T-helper 2 cell treated with Interferon-gamma antibody and Interleukin-4, amounts not matched to agents 5 μg/mL and 100 μg/mL, for 36 hours (primary cell): ENCODE results near the gene ANGEL2.

Experiments
- DNase-seq: peaks from one replicate; pipeline ENCODE4 v3.0.0; 2021; ENCODE audit warnings: low spot score
- H3K27ac Mint-ChIP-seq: one replicate; pipeline ENCODE4 v1.8.0; 2021; ENCODE audit warnings: mild to moderate bottlenecking, mixed read lengths
- H3K27me3 Mint-ChIP-seq: one replicate; pipeline ENCODE4 v1.8.0; 2021; ENCODE audit warnings: low read depth, mixed read lengths
- H3K36me3 Mint-ChIP-seq: one replicate; pipeline ENCODE4 v1.8.0; 2021; ENCODE audit warnings: low read depth, mixed read lengths
- H3K4me1 Mint-ChIP-seq: one replicate; pipeline ENCODE4 v1.8.0; 2021; ENCODE audit warnings: low read depth, mixed read lengths
- H3K4me3 Mint-ChIP-seq: one replicate; pipeline ENCODE4 v1.8.0; 2022; ENCODE audit warnings: mild to moderate bottlenecking, moderate library complexity, mixed read lengths
- H3K9me3 Mint-ChIP-seq: one replicate; pipeline ENCODE4 v1.8.0; 2021; ENCODE audit warnings: mixed read lengths

ANGEL2 gene

GRCh38 chr1:212990276-212990675 is 25.4 kb downstream of the ANGEL2 start:
- H3K36me3 Mint-ChIP-seq, result peaks cover 18% of the 10 kb centered on the region
- no peaks in the 10 kb centered on the region for H3K27me3 Mint-ChIP-seq
- H3K4me3 Mint-ChIP-seq, result no peak overlapping the region
- H3K9me3 Mint-ChIP-seq, result no peaks in the 10 kb centered on the region
- no peak for DNase-seq
- H3K4me1 Mint-ChIP-seq, result no peaks in the 10 kb centered on the region
- H3K27ac Mint-ChIP-seq, result no peak overlapping the region

- H3K9me3 Mint-ChIP-seq, result no peaks in the 10 kb centered on the region
- H3K4me1 Mint-ChIP-seq, result no peaks in the 10 kb centered on the region
- H3K27ac Mint-ChIP-seq, result no peak overlapping the region
- no peak overlapping the region for H3K4me3 Mint-ChIP-seq
- no peaks in the 10 kb centered on the region for H3K27me3 Mint-ChIP-seq
- DNase-seq, result no peak
- H3K36me3 Mint-ChIP-seq, result peaks cover 9% of the 10 kb centered on the region
Measured at GRCh38 chr1:212987702-212988322, 27.9 kb downstream of the ANGEL2 start.

- no peak overlapping the region for H3K4me3 Mint-ChIP-seq
- peaks cover 5% of the 10 kb centered on the region for H3K36me3 Mint-ChIP-seq
- DNase-seq, result no peak
- H3K27me3 Mint-ChIP-seq, result no peaks in the 10 kb centered on the region
- H3K27ac Mint-ChIP-seq, result no peak overlapping the region
- H3K4me1 Mint-ChIP-seq, result peaks cover 2% of the 10 kb centered on the region
- no peaks in the 10 kb centered on the region for H3K9me3 Mint-ChIP-seq
Measured at GRCh38 chr1:212986551-212986950, 29.1 kb downstream of the ANGEL2 start.

- no peaks in the 10 kb centered on the region for H3K27me3 Mint-ChIP-seq
- no peaks in the 10 kb centered on the region for H3K9me3 Mint-ChIP-seq
- H3K36me3 Mint-ChIP-seq, result peaks cover 3% of the 10 kb centered on the region
- H3K4me1 Mint-ChIP-seq, result peaks cover 4% of the 10 kb centered on the region
- H3K4me3 Mint-ChIP-seq, result no peak overlapping the region
- no peak for DNase-seq
- no peak overlapping the region for H3K27ac Mint-ChIP-seq
Measured at GRCh38 chr1:212984522-212985291, 31.0 kb downstream of the ANGEL2 start.

GRCh38 chr1:212983482-212983881 is 32.2 kb downstream of the ANGEL2 start:
- no peak overlapping the region for H3K4me3 Mint-ChIP-seq
- H3K9me3 Mint-ChIP-seq, result no peaks in the 10 kb centered on the region
- no peaks in the 10 kb centered on the region for H3K27me3 Mint-ChIP-seq
- H3K36me3 Mint-ChIP-seq, result no peaks in the 10 kb centered on the region
- no peak overlapping the region for H3K27ac Mint-ChIP-seq
- peaks cover 9% of the 10 kb centered on the region for H3K4me1 Mint-ChIP-seq
- DNase-seq, result no peak

GRCh38 chr1:212982430-212983152 is 33.1 kb downstream of the ANGEL2 start:
- Mint-ChIP-seq H3K27ac (no peak overlapping the region), H3K9me3 (no peaks in the 10 kb centered on the region), H3K4me1 (peaks cover 9% of the 10 kb centered on the region), H3K4me3 (no peak overlapping the region), H3K27me3 (no peaks in the 10 kb centered on the region), H3K36me3 (no peaks in the 10 kb centered on the region)
- DNase-seq, result no peak

GRCh38 chr1:212981571-212982328 is 33.9 kb downstream of the ANGEL2 start:
- peaks cover 12% of the 10 kb centered on the region for H3K4me1 Mint-ChIP-seq
- no peaks in the 10 kb centered on the region for H3K27me3 Mint-ChIP-seq
- no peak for DNase-seq
- no peaks in the 10 kb centered on the region for H3K36me3 Mint-ChIP-seq
- H3K4me3 Mint-ChIP-seq, result no peak overlapping the region
- H3K9me3 Mint-ChIP-seq, result no peaks in the 10 kb centered on the region
- H3K27ac Mint-ChIP-seq, result peak overlapping the region; percentile 39

- no peak overlapping the region for H3K27ac Mint-ChIP-seq
- H3K9me3 Mint-ChIP-seq, result no peaks in the 10 kb centered on the region
- no peak for DNase-seq
- no peaks in the 10 kb centered on the region for H3K27me3 Mint-ChIP-seq
- H3K36me3 Mint-ChIP-seq, result no peaks in the 10 kb centered on the region
- no peak overlapping the region for H3K4me3 Mint-ChIP-seq
- H3K4me1 Mint-ChIP-seq, result peaks cover 12% of the 10 kb centered on the region
Measured at GRCh38 chr1:212981025-212981495, 34.6 kb downstream of the ANGEL2 start.

GRCh38 chr1:212980123-212980785 is 35.4 kb downstream of the ANGEL2 start:
- Mint-ChIP-seq H3K27me3 (no peaks in the 10 kb centered on the region), H3K4me1 (peaks cover 12% of the 10 kb centered on the region), H3K4me3 (no peak overlapping the region), H3K27ac (no peak overlapping the region), H3K36me3 (no peaks in the 10 kb centered on the region), H3K9me3 (no peaks in the 10 kb centered on the region)
- DNase-seq, result no peak

- peak; percentile 36 for DNase-seq
- Mint-ChIP-seq H3K36me3 (no peaks in the 10 kb centered on the region), H3K9me3 (no peaks in the 10 kb centered on the region), H3K4me3 (no peak overlapping the region), H3K27me3 (no peaks in the 10 kb centered on the region), H3K4me1 (peaks cover 12% of the 10 kb centered on the region), H3K27ac (no peak overlapping the region)
Measured at GRCh38 chr1:212979340-212980122, 36.1 kb downstream of the ANGEL2 start.

GRCh38 chr1:212977781-212978645 is 37.7 kb downstream of the ANGEL2 start:
- H3K9me3 Mint-ChIP-seq, result no peaks in the 10 kb centered on the region
- peaks cover 12% of the 10 kb centered on the region for H3K4me1 Mint-ChIP-seq
- H3K36me3 Mint-ChIP-seq, result no peaks in the 10 kb centered on the region
- no peaks in the 10 kb centered on the region for H3K27me3 Mint-ChIP-seq
- no peak overlapping the region for H3K4me3 Mint-ChIP-seq
- DNase-seq, result no peak
- peak overlapping the region; percentile 36 for H3K27ac Mint-ChIP-seq

GRCh38 chr1:212976586-212976985 is 39.1 kb downstream of the ANGEL2 start:
- no peaks in the 10 kb centered on the region for H3K9me3 Mint-ChIP-seq
- H3K27me3 Mint-ChIP-seq, result no peaks in the 10 kb centered on the region
- DNase-seq, result no peak
- no peak overlapping the region for H3K27ac Mint-ChIP-seq
- peaks cover 10% of the 10 kb centered on the region for H3K4me1 Mint-ChIP-seq
- H3K4me3 Mint-ChIP-seq, result no peak overlapping the region
- H3K36me3 Mint-ChIP-seq, result no peaks in the 10 kb centered on the region
